GM19193 (cell line): Measurements from ENCODE around the gene HOXA9.

Source experiments
- POLR2A ChIP-seq: IDR thresholded peaks from 4 replicates; pipeline ENCODE4 v1.6.1; 2011; ENCODE audit not compliant: insufficient read depth, insufficient read length; ENCODE audit errors: extremely low read depth

Gene HOXA9

GRCh38 chr7:27194686-27195379 lies 29.5 kb upstream of the HOXA9 start:
- no peak for TF ChIP-seq POLR2A

DNA sequence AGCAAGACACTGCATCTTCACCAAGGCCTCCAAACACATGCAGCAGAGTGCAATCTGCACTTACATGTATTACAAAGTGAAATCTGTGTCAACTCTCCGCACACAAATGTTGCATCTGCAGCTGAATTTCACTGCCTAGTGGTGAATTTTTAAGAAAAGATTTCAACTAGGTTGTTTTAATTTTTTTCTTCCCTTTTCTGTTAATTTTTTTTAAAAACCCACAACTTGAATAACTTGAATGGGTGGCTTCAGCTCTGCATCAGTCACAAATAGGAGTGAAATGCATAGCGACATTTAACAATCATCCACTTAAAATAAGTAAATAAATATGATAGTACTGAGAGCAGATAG lies 28.6 kb upstream of the HOXA9 start:
- TF ChIP-seq POLR2A = no peak

DNA sequence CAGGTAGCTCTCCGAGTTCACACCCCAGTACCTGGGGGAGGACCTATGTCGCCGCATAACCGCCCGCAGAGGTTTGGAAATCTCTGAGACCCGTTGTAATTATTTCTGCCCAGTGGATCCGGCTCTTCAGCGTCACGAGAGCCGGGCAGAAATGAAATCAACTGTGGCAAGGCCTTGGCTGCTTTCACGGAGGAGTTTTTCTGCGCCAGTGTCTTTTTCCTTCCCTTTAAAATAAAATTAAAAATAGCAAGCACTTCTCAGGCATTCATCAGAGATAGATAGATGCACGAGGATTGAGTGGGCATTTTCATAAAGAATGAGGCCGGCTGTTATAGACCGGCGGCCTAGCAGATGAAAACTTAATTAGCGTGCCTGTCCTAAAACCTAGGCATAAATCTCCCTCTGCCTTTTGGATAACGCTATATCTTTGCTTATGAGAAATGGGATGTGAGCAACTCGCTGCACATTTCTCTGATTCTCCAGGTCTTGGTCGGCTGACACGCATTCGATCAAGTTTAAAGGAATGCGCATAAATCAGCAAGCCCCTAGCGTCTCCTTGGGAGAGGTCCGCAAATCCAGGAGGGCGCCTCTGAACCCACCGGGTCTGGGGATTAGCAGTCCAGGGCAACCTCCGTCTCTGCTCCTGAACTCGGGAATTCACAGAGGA lies 28.1 kb upstream of the HOXA9 start:
- TF ChIP-seq POLR2A = no peak

GRCh38 chr7:27192546-27193334 lies 27.4 kb upstream of the HOXA9 start:
- no peak for TF ChIP-seq POLR2A

DNA sequence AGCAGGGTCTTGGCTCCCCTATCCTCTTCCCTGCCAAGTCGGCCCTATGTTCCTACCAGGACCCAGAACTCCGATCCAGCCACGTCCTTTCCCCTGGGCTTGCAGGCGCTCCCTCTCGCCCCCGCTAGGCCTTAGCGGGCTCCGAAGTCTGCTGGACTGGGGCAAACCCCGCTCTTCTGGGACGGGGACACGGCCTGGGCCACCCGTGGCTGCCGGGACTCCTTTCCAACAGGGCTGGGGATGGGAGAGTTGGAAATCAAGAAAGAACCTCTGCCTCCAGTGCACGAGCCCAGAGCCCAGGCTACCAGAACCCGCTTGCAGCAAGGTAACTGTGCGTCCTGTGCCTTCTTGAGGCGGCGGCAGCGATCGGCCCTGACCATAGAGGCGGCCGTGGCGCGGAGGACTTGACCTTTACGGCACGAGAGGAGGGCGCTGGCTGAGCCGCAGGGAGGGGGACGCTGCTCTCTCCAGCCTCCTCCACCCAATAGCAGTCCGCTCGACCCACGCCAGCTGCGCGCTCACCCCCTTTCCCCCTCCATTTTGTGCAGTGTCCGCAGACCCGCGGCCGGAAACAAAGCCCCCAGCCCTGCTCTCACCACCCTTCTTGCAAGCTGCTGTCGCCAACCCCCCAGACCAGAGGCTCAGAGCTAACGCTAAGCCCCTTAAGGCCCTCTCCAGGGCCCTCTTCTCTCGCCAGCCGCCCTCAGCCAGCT lies 26.7 kb upstream of the HOXA9 start:
- TF ChIP-seq POLR2A = no peak

GRCh38 chr7:27191161-27191731 lies 25.9 kb upstream of the HOXA9 start:
- TF ChIP-seq POLR2A = no peak

DNA sequence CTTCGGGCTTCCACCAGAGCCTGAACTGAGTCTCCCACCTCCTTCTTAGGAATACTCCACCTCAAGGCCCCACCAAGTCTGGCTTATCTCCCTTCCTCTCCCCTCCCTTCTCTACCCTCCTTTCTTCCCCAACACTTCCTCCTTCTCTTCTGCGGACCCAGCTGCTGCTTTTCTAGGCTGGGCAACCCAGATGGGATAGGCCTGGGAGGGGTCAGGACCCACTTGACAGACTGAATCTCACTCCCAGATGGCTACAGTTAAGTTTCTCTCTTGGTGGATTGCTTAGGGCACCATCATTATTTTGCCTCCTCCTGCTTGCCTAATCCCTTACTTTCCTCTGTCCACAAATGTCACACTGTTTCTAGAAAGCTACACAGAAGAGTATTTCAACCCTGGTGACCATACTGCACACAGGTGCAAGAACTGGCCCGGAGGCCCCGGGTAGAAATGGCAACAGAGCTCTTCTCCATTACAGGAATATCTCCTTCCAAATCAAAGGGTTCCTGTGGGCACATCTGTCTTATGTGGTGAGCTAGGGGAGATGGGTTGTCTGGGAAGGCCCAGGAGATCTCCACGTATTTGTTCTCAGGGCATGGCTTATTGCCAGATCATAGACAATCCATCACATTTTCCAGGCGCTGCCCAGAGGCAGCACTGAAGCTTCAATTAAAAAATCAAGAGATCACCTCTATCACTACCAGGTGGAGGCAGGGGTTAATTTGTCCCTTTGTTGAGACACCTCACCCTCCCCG lies 24.8 kb upstream of the HOXA9 start:
- no peak for TF ChIP-seq POLR2A

DNA sequence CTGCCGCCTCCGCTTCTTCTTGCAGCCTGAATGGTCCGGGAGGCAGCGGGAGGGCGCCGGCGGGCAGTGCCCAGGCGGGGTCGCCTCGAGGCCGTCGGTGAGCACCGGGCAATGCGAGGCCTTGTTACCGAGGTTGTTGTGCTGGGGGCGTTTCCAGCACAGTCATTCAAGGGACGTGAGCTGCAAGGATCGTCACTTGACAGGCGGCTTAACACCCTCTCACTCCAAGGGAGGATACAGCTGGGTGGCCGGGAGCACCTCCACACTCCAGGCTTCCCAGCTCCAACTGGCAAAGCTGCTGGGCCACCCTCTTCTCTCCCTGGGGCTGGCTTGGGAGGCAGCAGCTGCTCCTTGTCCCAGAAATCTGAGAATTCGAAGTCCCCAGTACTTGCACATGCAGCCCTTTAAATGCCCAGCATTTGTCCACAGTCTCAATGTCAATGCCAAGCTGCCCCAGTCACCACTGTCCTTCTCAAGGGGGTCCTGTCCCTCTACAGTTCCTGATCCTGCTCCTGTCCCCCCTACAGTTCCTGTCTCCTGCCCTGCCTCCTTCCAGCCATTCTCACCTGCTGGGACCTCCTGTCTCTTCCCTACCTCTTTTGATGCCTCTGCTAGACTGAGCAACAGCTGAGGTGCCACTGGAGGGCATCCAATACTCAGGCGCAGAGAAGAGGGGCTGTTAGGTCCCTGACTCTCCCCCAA lies 24.1 kb upstream of the HOXA9 start:
- TF ChIP-seq POLR2A = no peak

DNA sequence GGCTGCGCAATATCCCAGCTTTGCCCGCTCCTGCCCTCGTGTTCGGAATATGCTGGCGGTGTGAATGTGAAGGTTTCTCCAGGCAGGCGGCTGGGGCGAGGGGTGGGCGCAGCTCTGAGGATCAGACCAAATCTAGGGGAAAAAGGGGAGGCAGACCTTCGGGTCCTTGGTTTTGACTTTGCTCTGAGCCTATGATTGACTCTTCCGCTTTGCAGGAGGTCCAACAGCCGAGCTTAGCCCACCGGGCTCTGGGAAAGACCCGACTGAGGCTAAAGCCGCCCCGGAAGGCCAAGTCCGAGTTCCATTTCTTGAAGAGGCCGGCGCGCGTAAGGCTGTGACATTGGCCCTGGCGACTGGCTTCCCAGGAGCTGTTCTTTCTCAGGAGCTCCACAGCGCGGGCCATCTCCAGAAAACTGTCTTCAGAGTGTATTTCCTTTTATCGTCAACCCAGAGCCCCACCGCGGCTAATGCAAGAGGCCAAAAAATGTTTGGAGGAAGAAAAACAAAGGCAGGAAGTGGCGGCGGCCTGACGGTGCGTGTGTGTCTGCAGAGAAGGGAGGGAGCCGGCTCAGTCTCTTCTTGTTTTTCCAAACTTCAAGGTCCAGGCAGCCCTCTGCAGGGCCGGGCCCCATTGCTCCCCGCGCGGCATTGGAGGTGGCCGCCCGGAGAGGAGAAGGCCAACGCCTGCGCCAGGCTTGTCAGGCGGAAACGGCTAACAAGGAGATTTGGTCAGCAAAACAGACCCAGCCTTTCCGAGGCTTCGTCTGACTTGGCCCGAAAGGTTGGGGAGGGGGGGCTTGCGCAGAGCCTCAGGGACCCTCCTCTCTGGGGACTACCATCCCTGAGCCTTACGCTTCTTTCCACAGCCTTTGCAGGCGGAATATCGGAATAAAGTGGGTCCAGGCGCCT lies 23.3 kb upstream of the HOXA9 start:
- TF ChIP-seq POLR2A = no peak

- TF ChIP-seq POLR2A = no peak
These were observed 22.4 kb upstream of the HOXA9 start for GRCh38 chr7:27187475-27188385.

- no peak for TF ChIP-seq POLR2A
These were observed 21.5 kb upstream of the HOXA9 start for GRCh38 chr7:27186668-27187474.
